ENCODE measurements around the gene OAF. TPM values are rescaled to one million over a fixed set of nuclear protein-coding genes. Genes with fewer than 3 reads are reported as not detected.

Gene OAF
- total RNA-seq, 1 experiment from 2014 or later, result 97.1 TPM

DNA sequence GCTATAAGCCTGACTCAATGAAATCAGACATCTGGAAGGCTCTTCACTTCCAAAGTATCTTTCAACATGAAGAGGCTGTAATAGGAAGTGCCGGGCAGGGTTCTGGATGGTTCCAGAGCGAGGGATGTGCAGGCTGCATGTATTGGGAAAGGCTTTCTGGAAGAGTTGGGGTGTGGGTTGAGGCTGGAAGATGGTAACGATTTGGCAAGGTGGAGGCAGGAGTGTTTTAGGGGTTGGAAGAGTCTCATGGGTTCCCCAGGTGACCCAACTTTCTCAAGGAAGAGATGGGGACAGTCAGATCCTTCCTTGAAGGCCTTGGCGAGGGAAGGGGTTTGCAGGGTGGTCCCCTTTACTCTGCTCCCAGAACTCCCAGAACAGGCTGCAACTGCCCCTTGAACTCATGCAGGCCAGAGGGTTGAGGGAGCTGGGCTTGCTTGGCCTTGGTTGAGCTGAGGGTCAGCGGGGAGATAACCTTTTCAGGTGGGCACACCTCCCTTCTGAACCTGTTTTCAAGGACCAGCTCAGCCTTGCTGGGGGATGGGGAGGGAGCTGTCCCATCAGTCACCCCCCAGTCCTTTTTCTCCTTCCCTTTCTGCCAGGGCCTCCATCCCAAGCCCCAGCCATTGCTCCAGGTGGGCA lies 19.7 kb downstream of the OAF start:
- H3K9me2 ChIP-seq (replicated peaks; ENCODE audit: low read length), result no peaks in the 10 kb centered on the region
- H3K4me3 ChIP-seq (ENCODE audit: low read length), result no peak overlapping the region
- DNase-seq (no peak), ATAC-seq (no peak)
- no peak overlapping the region for H2AFZ ChIP-seq (ENCODE audit: low read length)
- H3K4me1 ChIP-seq (ENCODE audit: insufficient read depth, low read length), result no peaks in the 10 kb centered on the region; the same call in 1 of the 2 replicates
- no peaks in the 10 kb centered on the region for H3K9me3 ChIP-seq (ENCODE audit: low read length)
- intact Hi-C loops (cut with micrococcal nuclease), result no loop called here
- H3K27ac ChIP-seq (ENCODE audit: low read length), result no peak overlapping the region
- TF ChIP-seq EZH2phosphoT487 (IDR thresholded peaks at IDR 0.05; ENCODE audit: borderline replicate concordance, low read length), result no peak
- TF ChIP-seq, protein P1, sequence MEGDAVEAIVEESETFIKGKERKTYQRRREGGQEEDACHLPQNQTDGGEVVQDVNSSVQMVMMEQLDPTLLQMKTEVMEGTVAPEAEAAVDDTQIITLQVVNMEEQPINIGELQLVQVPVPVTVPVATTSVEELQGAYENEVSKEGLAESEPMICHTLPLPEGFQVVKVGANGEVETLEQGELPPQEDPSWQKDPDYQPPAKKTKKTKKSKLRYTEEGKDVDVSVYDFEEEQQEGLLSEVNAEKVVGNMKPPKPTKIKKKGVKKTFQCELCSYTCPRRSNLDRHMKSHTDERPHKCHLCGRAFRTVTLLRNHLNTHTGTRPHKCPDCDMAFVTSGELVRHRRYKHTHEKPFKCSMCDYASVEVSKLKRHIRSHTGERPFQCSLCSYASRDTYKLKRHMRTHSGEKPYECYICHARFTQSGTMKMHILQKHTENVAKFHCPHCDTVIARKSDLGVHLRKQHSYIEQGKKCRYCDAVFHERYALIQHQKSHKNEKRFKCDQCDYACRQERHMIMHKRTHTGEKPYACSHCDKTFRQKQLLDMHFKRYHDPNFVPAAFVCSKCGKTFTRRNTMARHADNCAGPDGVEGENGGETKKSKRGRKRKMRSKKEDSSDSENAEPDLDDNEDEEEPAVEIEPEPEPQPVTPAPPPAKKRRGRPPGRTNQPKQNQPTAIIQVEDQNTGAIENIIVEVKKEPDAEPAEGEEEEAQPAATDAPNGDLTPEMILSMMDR (conservative IDR thresholded peaks at IDR 0.05; ENCODE audit: low read depth, low read length), result no peak
- TF ChIP-seq EZH2 (IDR thresholded peaks at IDR 0.05; ENCODE audit: low read length, unreplicated experiment), result no peak
- ChIA-PET POLR2A (ENCODE audit: unreplicated experiment) (no interaction called here), CTCF (interaction anchor here (0.9 kb wide), 1 partner anchor 72 kb away, joined by 3 read pairs; no protein-coding TSS in a partner anchor)
- no TSS peak for BruUV-seq (replicated peaks)
- H3K79me2 ChIP-seq (ENCODE audit: low read length), result no peaks in the 10 kb centered on the region
- no peaks in the 10 kb centered on the region for H3K27me3 ChIP-seq (ENCODE audit: low read length)
- no peaks in the 10 kb centered on the region for H4K20me1 ChIP-seq (ENCODE audit: low read length)
- no peak overlapping the region for H3K4me2 ChIP-seq (ENCODE audit: low read length)
- no peak overlapping the region for H3K9ac ChIP-seq (ENCODE audit: low read length)
- no peaks in the 10 kb centered on the region for H3F3A ChIP-seq (ENCODE audit: low read length, unreplicated experiment)
- no peaks in the 10 kb centered on the region for H3K36me3 ChIP-seq (ENCODE audit: low read depth, low read length)

GRCh38 chr11:120231963-120232362 lies 21.1 kb downstream of the OAF start:
- Histone ChIP-seq H3K9me3 (ENCODE audit: low read length) (no peaks in the 10 kb centered on the region), H4K20me1 (ENCODE audit: low read length) (no peaks in the 10 kb centered on the region), H3K27me3 (ENCODE audit: low read length) (no peaks in the 10 kb centered on the region), H3K4me1 (ENCODE audit: insufficient read depth, low read length) (peaks cover 5% of the 10 kb centered on the region; the same call in 1 of the 2 replicates), H3K79me2 (ENCODE audit: low read length) (no peaks in the 10 kb centered on the region), H3K36me3 (ENCODE audit: low read depth, low read length) (no peaks in the 10 kb centered on the region), H3K9ac (ENCODE audit: low read length) (no peak overlapping the region), H3K9me2 (replicated peaks; ENCODE audit: low read length) (no peaks in the 10 kb centered on the region), H3F3A (ENCODE audit: low read length, unreplicated experiment) (no peaks in the 10 kb centered on the region), H2AFZ (ENCODE audit: low read length) (no peak overlapping the region), H3K27ac (ENCODE audit: low read length) (no peak overlapping the region), H3K4me2 (ENCODE audit: low read length) (no peak overlapping the region), H3K4me3 (ENCODE audit: low read length) (no peak overlapping the region)
- DNase-seq (no peak), ATAC-seq (no peak)
- ChIA-PET POLR2A (ENCODE audit: unreplicated experiment) (no interaction called here), CTCF (no interaction called here)
- BruUV-seq (replicated peaks), result no TSS peak
- intact Hi-C loops (cut with micrococcal nuclease), result no loop called here
- TF ChIP-seq EZH2phosphoT487 (IDR thresholded peaks at IDR 0.05; ENCODE audit: borderline replicate concordance, low read length) (no peak), EZH2 (IDR thresholded peaks at IDR 0.05; ENCODE audit: low read length, unreplicated experiment) (no peak)
- TF ChIP-seq, protein P1 (conservative IDR thresholded peaks at IDR 0.05; ENCODE audit: low read depth, low read length), result no peak

DNA sequence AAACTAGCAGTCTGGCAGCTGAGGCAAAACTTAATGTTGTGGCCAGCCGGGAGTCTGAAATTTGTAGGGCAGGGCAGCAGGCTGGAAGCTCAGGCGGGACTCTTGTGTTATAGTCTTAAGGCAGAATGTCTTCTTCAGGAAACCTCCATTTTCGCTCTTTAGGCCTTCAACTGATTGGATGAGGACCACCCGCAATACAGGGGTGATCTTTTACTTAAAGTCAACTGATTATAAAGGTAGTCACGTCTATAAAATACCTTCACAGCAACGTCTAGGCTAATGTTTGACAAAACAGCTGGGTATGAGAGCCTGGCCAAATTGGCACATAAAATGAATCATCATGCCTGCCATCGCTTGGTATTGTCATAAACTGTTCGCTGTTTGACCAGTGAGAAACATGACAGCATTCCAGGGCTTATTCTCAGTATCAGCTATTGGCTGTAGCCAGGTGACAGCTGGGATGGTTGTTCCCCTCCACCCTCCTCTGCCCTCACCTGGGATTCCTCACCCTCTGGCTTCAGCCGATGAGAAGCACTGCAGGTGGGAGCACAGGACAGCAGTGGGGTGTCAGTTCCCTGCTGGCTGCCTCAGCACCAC lies 22.5 kb downstream of the OAF start:
- Histone ChIP-seq H3K4me3 (ENCODE audit: low read length) (no peak overlapping the region), H2AFZ (ENCODE audit: low read length) (no peak overlapping the region), H3K4me2 (ENCODE audit: low read length) (no peak overlapping the region), H4K20me1 (ENCODE audit: low read length) (no peaks in the 10 kb centered on the region), H3F3A (ENCODE audit: low read length, unreplicated experiment) (no peaks in the 10 kb centered on the region), H3K9me3 (ENCODE audit: low read length) (no peaks in the 10 kb centered on the region), H3K27me3 (ENCODE audit: low read length) (no peaks in the 10 kb centered on the region), H3K79me2 (ENCODE audit: low read length) (no peaks in the 10 kb centered on the region), H3K9ac (ENCODE audit: low read length) (no peak overlapping the region), H3K9me2 (replicated peaks; ENCODE audit: low read length) (no peaks in the 10 kb centered on the region), H3K27ac (ENCODE audit: low read length) (no peak overlapping the region), H3K4me1 (ENCODE audit: insufficient read depth, low read length) (peaks cover 5% of the 10 kb centered on the region; the same call in 1 of the 2 replicates), H3K36me3 (ENCODE audit: low read depth, low read length) (no peaks in the 10 kb centered on the region)
- DNase-seq (peak; percentile 46), ATAC-seq (peak; percentile 9)
- TF ChIP-seq, protein P1 (conservative IDR thresholded peaks at IDR 0.05; ENCODE audit: low read depth, low read length), result no peak
- TF ChIP-seq EZH2phosphoT487 (IDR thresholded peaks at IDR 0.05; ENCODE audit: borderline replicate concordance, low read length) (no peak), EZH2 (IDR thresholded peaks at IDR 0.05; ENCODE audit: low read length, unreplicated experiment) (no peak)
- POLR2A ChIA-PET (ENCODE audit: unreplicated experiment), result no interaction called here
- intact Hi-C loops (cut with micrococcal nuclease), result no loop called here
- BruUV-seq (replicated peaks), result no TSS peak
- CTCF ChIA-PET, result interaction anchor here (0.6 to 4.6 kb wide), 3 partner anchors 15 to 69 kb away, joined by 3 to 50 read pairs (median 4); no protein-coding TSS in a partner anchor
